Activated CD8-positive, alpha-beta T cell treated with anti-CD3 and anti-CD28 coated beads for 36 hours (primary cell): ENCODE measurements around the gene PPP1R14C. TPM values are rescaled to one million over a fixed set of nuclear protein-coding genes. Genes with fewer than 3 reads are reported as not detected.

Experiments used
- ATAC-seq: fragments of 200-7000 bp; cut with Tn5 transposase; one replicate; pipeline ENCODE4 v1.10.0; 2021; ENCODE audit warnings: mild to moderate bottlenecking, moderate library complexity
- CTCF ChIA-PET: fragments of 350-600 bp; sonication (Branson Sonifier 250); formaldehyde crosslinking; loops from one replicate; lab custom pipeline; 2021; ENCODE audit warnings: antibody characterized with exemption; lab: Charles Lee
- POLR2A ChIA-PET: fragments of 350-600 bp; sonication (Branson Sonifier 250); formaldehyde crosslinking; loops from one replicate; lab custom pipeline; 2021; ENCODE audit warnings: antibody characterized with exemption; lab: Charles Lee
- DNase-seq: peaks from one replicate; pipeline ENCODE4 v3.0.0-alpha.2; 2020
- H3K27ac Mint-ChIP-seq: one replicate; pipeline ENCODE4 v1.8.0; 2021; ENCODE audit warnings: mild to moderate bottlenecking, mixed read lengths
- H3K27me3 Mint-ChIP-seq: one replicate; pipeline ENCODE4 v1.8.0; 2021; ENCODE audit warnings: mixed read lengths
- H3K36me3 Mint-ChIP-seq: one replicate; pipeline ENCODE4 v1.8.0; 2021; ENCODE audit warnings: low read depth, mixed read lengths
- H3K4me1 Mint-ChIP-seq: one replicate; pipeline ENCODE4 v1.8.0; 2021; ENCODE audit warnings: low read depth, mixed read lengths
- H3K4me3 Mint-ChIP-seq: one replicate; pipeline ENCODE4 v1.8.0; 2021; ENCODE audit warnings: mild to moderate bottlenecking, moderate library complexity, mixed read lengths
- H3K9me3 Mint-ChIP-seq: one replicate; pipeline ENCODE4 v1.8.0; 2021; ENCODE audit warnings: mixed read lengths
- intact Hi-C: fragments of 100-400 bp; cut with micrococcal nuclease; formaldehyde crosslinking; loops from one replicate; pipeline ENCODE4 v1.10.0; 2022
- total RNA-seq, 2 experiments: library from RNA; stranded (reverse); gene quantifications; one replicate each; pipeline ENCODE4 v1.2.3, GENCODE V29; 2021
- TF ChIP-seq, protein P1 (sequence below): fragments of 200-600 bp; IDR thresholded peaks from one replicate; pipeline ENCODE4 v1.8.0; 2022; ENCODE audit warnings: antibody characterized with exemption, mild to moderate bottlenecking

Gene PPP1R14C
- total RNA-seq, 2 experiments from 2014 or later = 0.65 to 0.86 TPM

DNA sequence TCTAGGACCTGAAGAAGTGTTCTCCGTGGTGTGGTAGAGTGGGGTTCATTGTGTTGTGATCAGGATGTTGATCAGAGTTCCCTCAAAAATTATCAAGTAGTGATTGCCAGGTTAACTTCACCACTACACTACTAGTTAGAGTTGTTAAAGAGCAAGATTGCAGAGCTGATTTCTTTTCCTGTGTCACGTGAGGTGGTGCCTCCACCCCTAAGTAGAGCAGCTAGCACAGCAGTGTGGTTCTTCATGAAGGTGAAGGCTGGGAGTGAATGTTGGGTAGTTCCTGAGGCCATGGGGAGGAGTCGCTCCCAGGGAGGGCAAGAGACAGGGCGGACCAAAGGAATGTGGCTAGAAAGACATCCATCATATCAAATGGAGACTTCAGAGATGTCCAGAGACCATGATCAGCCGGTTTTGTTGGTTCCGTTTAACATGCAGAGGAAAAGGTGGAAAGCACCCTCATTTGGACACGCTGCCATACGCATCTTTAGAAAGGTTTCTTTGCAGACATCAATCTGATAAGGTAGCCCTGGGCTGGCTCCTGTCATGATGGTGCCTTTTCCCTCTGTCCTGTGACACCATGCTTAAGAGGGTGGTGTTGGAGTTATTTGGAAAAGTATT is 146.7 kb downstream of the PPP1R14C start:
- no peak for DNase-seq
- Mint-ChIP-seq H3K4me3 (no peak overlapping the region), H3K4me1 (peaks cover 2% of the 10 kb centered on the region), H3K27ac (no peak overlapping the region), H3K9me3 (no peaks in the 10 kb centered on the region), H3K27me3 (peaks cover 14% of the 10 kb centered on the region), H3K36me3 (no peaks in the 10 kb centered on the region)
- ATAC-seq = no peak
- intact Hi-C loops = no loop called here
- TF ChIP-seq, protein P1, sequence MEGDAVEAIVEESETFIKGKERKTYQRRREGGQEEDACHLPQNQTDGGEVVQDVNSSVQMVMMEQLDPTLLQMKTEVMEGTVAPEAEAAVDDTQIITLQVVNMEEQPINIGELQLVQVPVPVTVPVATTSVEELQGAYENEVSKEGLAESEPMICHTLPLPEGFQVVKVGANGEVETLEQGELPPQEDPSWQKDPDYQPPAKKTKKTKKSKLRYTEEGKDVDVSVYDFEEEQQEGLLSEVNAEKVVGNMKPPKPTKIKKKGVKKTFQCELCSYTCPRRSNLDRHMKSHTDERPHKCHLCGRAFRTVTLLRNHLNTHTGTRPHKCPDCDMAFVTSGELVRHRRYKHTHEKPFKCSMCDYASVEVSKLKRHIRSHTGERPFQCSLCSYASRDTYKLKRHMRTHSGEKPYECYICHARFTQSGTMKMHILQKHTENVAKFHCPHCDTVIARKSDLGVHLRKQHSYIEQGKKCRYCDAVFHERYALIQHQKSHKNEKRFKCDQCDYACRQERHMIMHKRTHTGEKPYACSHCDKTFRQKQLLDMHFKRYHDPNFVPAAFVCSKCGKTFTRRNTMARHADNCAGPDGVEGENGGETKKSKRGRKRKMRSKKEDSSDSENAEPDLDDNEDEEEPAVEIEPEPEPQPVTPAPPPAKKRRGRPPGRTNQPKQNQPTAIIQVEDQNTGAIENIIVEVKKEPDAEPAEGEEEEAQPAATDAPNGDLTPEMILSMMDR = no peak
- POLR2A ChIA-PET = no interaction called here
- CTCF ChIA-PET = no interaction called here

DNA sequence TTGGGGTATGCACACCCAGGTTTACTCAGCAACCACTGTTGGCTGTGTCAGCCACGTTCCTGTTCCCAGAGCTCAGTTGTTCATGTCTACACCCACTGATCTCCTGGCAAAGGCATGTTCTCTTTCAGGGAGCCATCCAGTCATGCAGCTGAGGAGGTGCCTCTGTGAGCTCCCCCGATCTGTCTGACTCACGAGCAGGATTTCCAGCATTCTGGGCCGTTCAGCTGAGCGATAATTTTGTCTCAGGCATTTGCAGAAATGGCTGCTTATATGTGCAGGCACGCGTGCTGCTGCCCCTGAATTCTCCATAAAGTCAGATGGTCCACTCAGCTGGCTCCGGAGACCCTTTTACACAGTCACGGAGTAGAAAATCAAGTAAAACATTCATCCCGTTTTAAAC is 147.6 kb downstream of the PPP1R14C start:
- ChIA-PET CTCF (no interaction called here), POLR2A (no interaction called here)
- Mint-ChIP-seq H3K27ac (no peak overlapping the region), H3K9me3 (no peaks in the 10 kb centered on the region), H3K36me3 (no peaks in the 10 kb centered on the region), H3K4me3 (no peak overlapping the region), H3K27me3 (peaks cover 12% of the 10 kb centered on the region), H3K4me1 (peaks cover 2% of the 10 kb centered on the region)
- ATAC-seq (no peak), DNase-seq (no peak)
- TF ChIP-seq, protein P1 = no peak
- intact Hi-C loops = no loop called here

DNA sequence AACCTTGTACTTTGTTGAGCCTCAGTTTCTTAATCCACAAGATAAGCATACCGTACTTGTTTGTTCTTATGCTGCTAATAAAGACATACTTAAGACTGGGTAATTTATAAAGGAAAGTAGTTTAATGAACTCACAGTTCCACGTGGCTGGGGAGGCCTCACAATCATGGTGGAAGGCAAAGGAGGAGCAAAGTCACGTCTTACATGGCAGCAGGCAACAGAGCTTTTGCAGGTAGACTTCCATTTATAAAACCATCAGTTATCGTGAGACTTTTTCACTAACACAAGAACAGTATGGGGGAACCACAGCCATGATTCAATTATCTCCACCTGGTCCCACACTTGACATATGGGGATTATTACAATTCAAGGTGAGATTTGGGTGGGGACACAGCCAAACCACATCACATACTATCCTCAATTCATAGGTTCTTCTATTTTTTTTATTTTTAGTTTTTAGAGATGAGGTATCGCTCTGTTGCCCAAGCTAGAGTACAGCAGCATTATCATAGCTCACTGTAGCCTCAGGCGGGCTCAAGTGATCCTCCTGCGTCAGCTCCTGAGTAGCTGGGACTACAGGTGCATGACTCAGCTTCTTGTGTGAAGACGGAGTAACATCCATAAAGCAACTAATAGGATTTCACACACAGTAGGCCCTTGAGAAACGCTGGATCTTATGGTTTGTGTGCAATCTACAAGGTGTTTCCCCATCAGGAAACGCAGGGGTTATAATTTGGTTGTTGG is 149.3 kb downstream of the PPP1R14C start:
- Mint-ChIP-seq H3K27me3 (peaks cover 3% of the 10 kb centered on the region), H3K4me1 (peaks cover 2% of the 10 kb centered on the region), H3K36me3 (no peaks in the 10 kb centered on the region), H3K9me3 (no peaks in the 10 kb centered on the region), H3K27ac (no peak overlapping the region), H3K4me3 (no peak overlapping the region)
- POLR2A ChIA-PET = no interaction called here
- CTCF ChIA-PET = no interaction called here
- no peak for DNase-seq
- intact Hi-C loops = no loop called here
- no peak for ATAC-seq
- TF ChIP-seq, protein P1 = no peak

DNA sequence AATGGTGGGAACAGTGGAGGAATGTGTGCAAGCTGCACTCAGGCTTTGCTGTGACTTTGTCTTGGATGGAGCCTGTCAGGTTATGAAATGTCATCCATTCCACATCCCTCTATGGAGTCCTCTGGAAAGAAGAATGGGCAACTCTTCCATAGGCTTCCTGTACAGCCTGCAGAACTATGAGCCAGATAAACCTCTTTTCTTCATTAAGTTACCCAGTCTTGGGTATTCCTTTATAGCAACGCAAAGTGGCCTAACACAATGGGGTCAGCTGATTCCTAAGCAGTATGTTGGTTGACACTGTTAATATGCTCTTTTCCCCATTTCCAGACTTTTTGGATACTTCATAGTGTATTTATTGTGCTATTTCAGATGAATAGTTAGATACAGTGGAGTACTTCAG is 150.2 kb downstream of the PPP1R14C start:
- Mint-ChIP-seq H3K27me3 (peaks cover 5% of the 10 kb centered on the region), H3K4me1 (peaks cover 2% of the 10 kb centered on the region), H3K27ac (no peak overlapping the region), H3K4me3 (no peak overlapping the region), H3K36me3 (no peaks in the 10 kb centered on the region), H3K9me3 (peaks cover 6% of the 10 kb centered on the region)
- CTCF ChIA-PET = interaction anchor here (0.7 kb wide), 1 partner anchor 141 kb away, joined by 3 read pairs; no protein-coding TSS in a partner anchor
- ATAC-seq (no peak), DNase-seq (no peak)
- POLR2A ChIA-PET = no interaction called here
- TF ChIP-seq, protein P1 = no peak
- intact Hi-C loops = no loop called here
